HepG2 (cell line): ENCODE measurements around the gene TAS2R43. TPM values are rescaled to one million over a fixed set of nuclear protein-coding genes. Genes with fewer than 3 reads are reported as not detected.

Experiments
- ADNP ChIP-seq: sonication (generic); formaldehyde crosslinking; IDR thresholded peaks from 2 replicates; pipeline ENCODE4 v1.4.0; 2020; ENCODE audit warnings: missing genetic modification reagents
- DR1 ChIP-seq: sonication (generic); formaldehyde crosslinking; IDR thresholded peaks from 2 replicates; pipeline ENCODE4 v1.8.0; 2021; ENCODE audit warnings: mild to moderate bottlenecking, missing genetic modification reagents, inconsistent platforms
- MIER2 ChIP-seq: IDR thresholded peaks from 2 replicates; pipeline ENCODE4 v1.6.1; 2016; ENCODE audit warnings: missing biosample characterization, missing genetic modification reagents
- RFX1 ChIP-seq: fragments of 450-650 bp; IDR thresholded peaks from 2 replicates; pipeline ENCODE4 v1.6.1; 2017
- SRSF9 ChIP-seq: fragments of 200-400 bp; formaldehyde crosslinking; IDR thresholded peaks from 2 replicates; pipeline ENCODE4 v1.6.1; 2018; ENCODE audit warnings: borderline replicate concordance, mild to moderate bottlenecking, low read depth, low read length; ENCODE audit not compliant: insufficient read depth, poor library complexity, severe bottlenecking
- ZNF20 ChIP-seq: sonication (generic); formaldehyde crosslinking; IDR thresholded peaks from 2 replicates; pipeline ENCODE4 v1.4.0; 2020; ENCODE audit warnings: mild to moderate bottlenecking, moderate library complexity, missing genetic modification reagents
- ZNF205 ChIP-seq: IDR thresholded peaks from 2 replicates; pipeline ENCODE4 v1.6.1; 2018; ENCODE audit warnings: missing biosample characterization, missing genetic modification reagents
- ZNF337 ChIP-seq: sonication (generic); formaldehyde crosslinking; IDR thresholded peaks from 2 replicates; pipeline ENCODE4 v1.5.1; 2020; ENCODE audit warnings: missing genetic modification reagents, low read depth, mild to moderate bottlenecking, borderline replicate concordance
- ZNF34 ChIP-seq: sonication (generic); formaldehyde crosslinking; IDR thresholded peaks from 2 replicates; pipeline ENCODE4 v1.4.0; 2020; ENCODE audit warnings: mild to moderate bottlenecking, missing genetic modification reagents, borderline replicate concordance
- ZNF496 ChIP-seq: sonication (generic); formaldehyde crosslinking; IDR thresholded peaks from 2 replicates; pipeline ENCODE4 v1.8.1; 2023; ENCODE audit warnings: mild to moderate bottlenecking, moderate library complexity, missing genetic modification reagents; ENCODE audit not compliant: insufficient replicate concordance
- ZSCAN12 ChIP-seq: sonication (generic); formaldehyde crosslinking; IDR thresholded peaks from 2 replicates; pipeline ENCODE4 v1.9.0; 2021; ENCODE audit warnings: mild to moderate bottlenecking, missing genetic modification reagents
- polyA plus RNA-seq, 8 experiments: library from polyadenylated mRNA; depleted of rRNA in 3 of 8; stranded (reverse) in 7 of 8; unstranded in 1 of 8; fragments of >200 nt; fragmentation: Illumina TruSeq in 4 of 8; extraction: Trizol in 4 of 8; gene quantifications; 2 replicates each; pipeline versions ENCODE4 v1.2.1 to v1.2.3, GENCODE V29; 2011 to 2016; ENCODE audit warnings: low read depth in 4 of 8, missing spikeins in 1 of 8, mixed read lengths in 1 of 8; ENCODE audit not compliant: insufficient read depth in 1 of 8
- total RNA-seq, 5 experiments: library from RNA; depleted of rRNA; stranded (reverse); fragments of >200 nt; fragmentation: Illumina TruSeq; extraction: Trizol; gene quantifications; 2 replicates each; pipeline ENCODE4 v1.2.3, GENCODE V29; 2016; ENCODE audit warnings: low read depth in 1 of 5
- TF ChIP-seq, protein P1 (sequence below): sonication (generic); formaldehyde crosslinking; IDR thresholded peaks from 2 replicates; pipeline ENCODE4 v1.5.0; 2020; ENCODE audit warnings: mild to moderate bottlenecking, missing genetic modification reagents, borderline replicate concordance

Gene TAS2R43
- total and polyA plus RNA-seq, 2 of the 13 experiments (the other 11 are each of a cell fraction or from before 2014, with no cell fraction given) = 0.15 to 1.7 TPM

- TF ChIP-seq SRSF9 = no peak
- no peak for TF ChIP-seq ZNF337
- TF ChIP-seq ZSCAN12 (CRISPR knock-in tag) = no peak
- TF ChIP-seq DR1 (CRISPR knock-in tag) = no peak
- TF ChIP-seq MIER2 (CRISPR knock-in tag) = no peak
- no peak for TF ChIP-seq ZNF496 (CRISPR knock-in tag)
- no peak for TF ChIP-seq RFX1
- no peak for TF ChIP-seq ZNF20 (CRISPR knock-in tag)
- no peak for TF ChIP-seq ZNF34 (CRISPR knock-in tag)
- TF ChIP-seq, protein P1, sequence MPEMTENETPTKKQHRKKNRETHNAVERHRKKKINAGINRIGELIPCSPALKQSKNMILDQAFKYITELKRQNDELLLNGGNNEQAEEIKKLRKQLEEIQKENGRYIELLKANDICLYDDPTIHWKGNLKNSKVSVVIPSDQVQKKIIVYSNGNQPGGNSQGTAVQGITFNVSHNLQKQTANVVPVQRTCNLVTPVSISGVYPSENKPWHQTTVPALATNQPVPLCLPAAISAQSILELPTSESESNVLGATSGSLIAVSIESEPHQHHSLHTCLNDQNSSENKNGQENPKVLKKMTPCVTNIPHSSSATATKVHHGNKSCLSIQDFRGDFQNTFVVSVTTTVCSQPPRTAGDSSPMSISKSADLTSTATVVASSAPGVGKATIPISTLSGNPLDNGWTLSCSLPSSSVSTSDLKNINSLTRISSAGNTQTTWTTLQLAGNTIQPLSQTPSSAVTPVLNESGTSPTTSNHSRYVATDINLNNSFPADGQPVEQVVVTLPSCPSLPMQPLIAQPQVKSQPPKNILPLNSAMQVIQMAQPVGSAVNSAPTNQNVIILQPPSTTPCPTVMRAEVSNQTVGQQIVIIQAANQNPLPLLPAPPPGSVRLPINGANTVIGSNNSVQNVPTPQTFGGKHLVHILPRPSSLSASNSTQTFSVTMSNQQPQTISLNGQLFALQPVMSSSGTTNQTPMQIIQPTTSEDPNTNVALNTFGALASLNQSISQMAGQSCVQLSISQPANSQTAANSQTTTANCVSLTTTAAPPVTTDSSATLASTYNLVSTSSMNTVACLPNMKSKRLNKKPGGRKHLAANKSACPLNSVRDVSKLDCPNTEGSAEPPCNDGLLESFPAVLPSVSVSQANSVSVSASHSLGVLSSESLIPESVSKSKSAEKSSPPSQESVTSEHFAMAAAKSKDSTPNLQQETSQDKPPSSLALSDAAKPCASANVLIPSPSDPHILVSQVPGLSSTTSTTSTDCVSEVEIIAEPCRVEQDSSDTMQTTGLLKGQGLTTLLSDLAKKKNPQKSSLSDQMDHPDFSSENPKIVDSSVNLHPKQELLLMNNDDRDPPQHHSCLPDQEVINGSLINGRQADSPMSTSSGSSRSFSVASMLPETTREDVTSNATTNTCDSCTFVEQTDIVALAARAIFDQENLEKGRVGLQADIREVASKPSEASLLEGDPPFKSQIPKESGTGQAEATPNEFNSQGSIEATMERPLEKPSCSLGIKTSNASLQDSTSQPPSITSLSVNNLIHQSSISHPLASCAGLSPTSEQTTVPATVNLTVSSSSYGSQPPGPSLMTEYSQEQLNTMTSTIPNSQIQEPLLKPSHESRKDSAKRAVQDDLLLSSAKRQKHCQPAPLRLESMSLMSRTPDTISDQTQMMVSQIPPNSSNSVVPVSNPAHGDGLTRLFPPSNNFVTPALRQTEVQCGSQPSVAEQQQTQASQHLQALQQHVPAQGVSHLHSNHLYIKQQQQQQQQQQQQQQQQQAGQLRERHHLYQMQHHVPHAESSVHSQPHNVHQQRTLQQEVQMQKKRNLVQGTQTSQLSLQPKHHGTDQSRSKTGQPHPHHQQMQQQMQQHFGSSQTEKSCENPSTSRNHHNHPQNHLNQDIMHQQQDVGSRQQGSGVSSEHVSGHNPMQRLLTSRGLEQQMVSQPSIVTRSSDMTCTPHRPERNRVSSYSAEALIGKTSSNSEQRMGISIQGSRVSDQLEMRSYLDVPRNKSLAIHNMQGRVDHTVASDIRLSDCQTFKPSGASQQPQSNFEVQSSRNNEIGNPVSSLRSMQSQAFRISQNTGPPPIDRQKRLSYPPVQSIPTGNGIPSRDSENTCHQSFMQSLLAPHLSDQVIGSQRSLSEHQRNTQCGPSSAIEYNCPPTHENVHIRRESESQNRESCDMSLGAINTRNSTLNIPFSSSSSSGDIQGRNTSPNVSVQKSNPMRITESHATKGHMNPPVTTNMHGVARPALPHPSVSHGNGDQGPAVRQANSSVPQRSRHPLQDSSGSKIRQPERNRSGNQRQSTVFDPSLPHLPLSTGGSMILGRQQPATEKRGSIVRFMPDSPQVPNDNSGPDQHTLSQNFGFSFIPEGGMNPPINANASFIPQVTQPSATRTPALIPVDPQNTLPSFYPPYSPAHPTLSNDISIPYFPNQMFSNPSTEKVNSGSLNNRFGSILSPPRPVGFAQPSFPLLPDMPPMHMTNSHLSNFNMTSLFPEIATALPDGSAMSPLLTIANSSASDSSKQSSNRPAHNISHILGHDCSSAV (CRISPR knock-in tag) = no peak
- TF ChIP-seq ADNP (CRISPR knock-in tag) = no peak
- TF ChIP-seq ZNF205 (CRISPR knock-in tag) = no peak
Measured at GRCh38 chr12:11133162-11133561, 41.0 kb upstream of the TAS2R43 start (continued).
